ENCODE data around the gene AATK.
"Not testable (repeated sequence)": the region's sequence is repeated elsewhere in the genome, so short reads cannot be mapped to it uniquely, and the experiment has no call there.

DNA sequence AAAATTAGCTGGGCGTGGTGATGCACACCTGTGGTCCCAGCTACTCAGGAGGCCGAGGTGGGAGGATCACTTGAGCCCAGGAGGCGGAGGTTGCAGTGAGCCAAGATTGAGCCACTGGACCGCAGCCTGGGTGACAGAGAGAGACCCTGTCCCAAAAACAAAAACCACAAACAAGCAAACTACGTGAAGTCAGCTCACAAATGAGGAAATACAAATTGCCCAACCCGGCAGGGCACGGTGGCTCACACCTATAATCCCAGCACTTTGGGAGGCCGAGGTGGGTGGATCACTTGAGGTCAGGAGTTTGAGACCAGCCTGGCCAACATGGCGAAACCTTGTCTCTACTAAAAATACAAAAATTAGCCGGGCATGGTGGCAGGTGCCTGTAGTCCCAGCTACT lies 19.8 kb downstream of the AATK start:
- TF ChIP-seq BHLHE40 (IDR thresholded peaks at IDR 0.05; ENCODE audit: borderline replicate concordance); ELF4 (IDR thresholded peaks at IDR 0.05); SP1 (IDR thresholded peaks at IDR 0.05); FOXM1 (IDR thresholded peaks at IDR 0.05; ENCODE audit: borderline replicate concordance); TARDBP (IDR thresholded peaks at IDR 0.05); SUZ12 (IDR thresholded peaks at IDR 0.05); L3MBTL2 (conservative IDR thresholded peaks at IDR 0.05); FOXK2 (IDR thresholded peaks at IDR 0.05); LEF1 (IDR thresholded peaks at IDR 0.05; ENCODE audit: borderline replicate concordance): not testable (repeated sequence)
- TF ChIP-seq, protein P1, sequence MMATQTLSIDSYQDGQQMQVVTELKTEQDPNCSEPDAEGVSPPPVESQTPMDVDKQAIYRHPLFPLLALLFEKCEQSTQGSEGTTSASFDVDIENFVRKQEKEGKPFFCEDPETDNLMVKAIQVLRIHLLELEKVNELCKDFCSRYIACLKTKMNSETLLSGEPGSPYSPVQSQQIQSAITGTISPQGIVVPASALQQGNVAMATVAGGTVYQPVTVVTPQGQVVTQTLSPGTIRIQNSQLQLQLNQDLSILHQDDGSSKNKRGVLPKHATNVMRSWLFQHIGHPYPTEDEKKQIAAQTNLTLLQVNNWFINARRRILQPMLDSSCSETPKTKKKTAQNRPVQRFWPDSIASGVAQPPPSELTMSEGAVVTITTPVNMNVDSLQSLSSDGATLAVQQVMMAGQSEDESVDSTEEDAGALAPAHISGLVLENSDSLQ (IDR thresholded peaks at IDR 0.05) = not testable (repeated sequence)

Data from HEK293T (cell line).